GM18907 (cell line): ENCODE results near the gene CEP104.
"Not testable (repeated sequence)": the region's sequence is repeated elsewhere in the genome, so short reads cannot be mapped to it uniquely, and the experiment has no call there.

ENCODE experiments used
- ATAC-seq: cut with Tn5 transposase; IDR thresholded peaks from one replicate; pipeline ENCODE4 v1.9.1; 2021; ENCODE audit warnings: mild to moderate bottlenecking, moderate library complexity; ENCODE audit not compliant: unreplicated experiment

The CEP104 gene

GRCh38 chr1:3803905-3804626 is 52.9 kb downstream of the CEP104 start:
- ATAC-seq: no peak

GRCh38 chr1:3800795-3801194 is 56.2 kb downstream of the CEP104 start:
- not testable (repeated sequence) for ATAC-seq

- no peak for ATAC-seq
Observed at GRCh38 chr1:3799976-3800685, 56.9 kb downstream of the CEP104 start.

- peak; percentile 94 for ATAC-seq
Observed at GRCh38 chr1:3796215-3797061, 60.6 kb downstream of the CEP104 start, which contains the start of gene LRRC47. Gene LRRC47, minus strand, starts transcription at chr1:3796498. Its CDS starts 22 bp downstream, at chr1:3796476.

- peak; percentile 19 for ATAC-seq
Observed at GRCh38 chr1:3795453-3796214, 61.4 kb downstream of the CEP104 start.

- no peak for ATAC-seq
Observed at GRCh38 chr1:3790952-3791351, 66.1 kb downstream of the CEP104 start.

GRCh38 chr1:3790500-3790923 is 66.5 kb downstream of the CEP104 start:
- no peak for ATAC-seq

GRCh38 chr1:3789421-3790300 is 67.3 kb downstream of the CEP104 start:
- no peak for ATAC-seq

- ATAC-seq: no peak
Observed at GRCh38 chr1:3788756-3789420, 68.1 kb downstream of the CEP104 start.

- no peak for ATAC-seq
Observed at GRCh38 chr1:3787745-3788605, 69.0 kb downstream of the CEP104 start.

- ATAC-seq: no peak
Observed at GRCh38 chr1:3787349-3787715, 69.7 kb downstream of the CEP104 start.

GRCh38 chr1:3786468-3787348 is 70.3 kb downstream of the CEP104 start:
- no peak for ATAC-seq

- ATAC-seq: no peak
Observed at GRCh38 chr1:3785456-3786157, 71.4 kb downstream of the CEP104 start.

- no peak for ATAC-seq
Observed at GRCh38 chr1:3785045-3785444, 72.0 kb downstream of the CEP104 start.

- ATAC-seq: no peak
Observed at GRCh38 chr1:3783651-3784474, 73.1 kb downstream of the CEP104 start.

- ATAC-seq: no peak
Observed at GRCh38 chr1:3780901-3781300, 76.1 kb downstream of the CEP104 start.
